22Rv1 (cell line): Measurements from ENCODE around the gene BAZ2A.

Source experiments
- ZFX ChIP-seq: fragments of 450-650 bp; IDR thresholded peaks from 2 replicates; pipeline ENCODE4 v1.6.1; 2017; ENCODE audit warnings: antibody characterized with exemption, borderline replicate concordance
- TF ChIP-seq, protein P1 (sequence below): fragments of 450-650 bp; IDR thresholded peaks from 2 replicates; pipeline ENCODE4 v1.5.1; 2017; ENCODE audit warnings: mild to moderate bottlenecking

DNA sequence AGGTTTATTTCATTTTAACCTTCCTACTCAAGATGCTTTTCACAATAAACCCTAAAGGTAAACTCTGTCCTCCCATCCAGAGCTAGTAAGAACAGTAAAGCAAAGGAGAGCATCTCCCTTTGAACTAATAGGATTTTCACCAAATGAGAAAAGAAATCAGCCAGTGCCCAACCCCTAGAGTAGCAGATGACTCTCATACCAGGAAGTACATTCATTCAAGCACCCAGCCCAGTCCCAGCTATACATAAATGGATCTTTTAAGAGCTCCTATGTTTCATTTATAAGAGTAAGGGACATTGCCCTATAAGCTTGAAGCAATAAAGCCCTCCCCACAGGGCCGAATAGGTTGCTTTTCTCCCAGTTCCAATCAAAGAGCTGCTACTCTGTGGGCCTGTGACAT, 7.6 kb downstream of the BAZ2A start:
- TF ChIP-seq, protein P1, sequence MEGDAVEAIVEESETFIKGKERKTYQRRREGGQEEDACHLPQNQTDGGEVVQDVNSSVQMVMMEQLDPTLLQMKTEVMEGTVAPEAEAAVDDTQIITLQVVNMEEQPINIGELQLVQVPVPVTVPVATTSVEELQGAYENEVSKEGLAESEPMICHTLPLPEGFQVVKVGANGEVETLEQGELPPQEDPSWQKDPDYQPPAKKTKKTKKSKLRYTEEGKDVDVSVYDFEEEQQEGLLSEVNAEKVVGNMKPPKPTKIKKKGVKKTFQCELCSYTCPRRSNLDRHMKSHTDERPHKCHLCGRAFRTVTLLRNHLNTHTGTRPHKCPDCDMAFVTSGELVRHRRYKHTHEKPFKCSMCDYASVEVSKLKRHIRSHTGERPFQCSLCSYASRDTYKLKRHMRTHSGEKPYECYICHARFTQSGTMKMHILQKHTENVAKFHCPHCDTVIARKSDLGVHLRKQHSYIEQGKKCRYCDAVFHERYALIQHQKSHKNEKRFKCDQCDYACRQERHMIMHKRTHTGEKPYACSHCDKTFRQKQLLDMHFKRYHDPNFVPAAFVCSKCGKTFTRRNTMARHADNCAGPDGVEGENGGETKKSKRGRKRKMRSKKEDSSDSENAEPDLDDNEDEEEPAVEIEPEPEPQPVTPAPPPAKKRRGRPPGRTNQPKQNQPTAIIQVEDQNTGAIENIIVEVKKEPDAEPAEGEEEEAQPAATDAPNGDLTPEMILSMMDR: no peak
- TF ChIP-seq ZFX: no peak
